Measurements from ENCODE around the gene DNAH17.

DNA sequence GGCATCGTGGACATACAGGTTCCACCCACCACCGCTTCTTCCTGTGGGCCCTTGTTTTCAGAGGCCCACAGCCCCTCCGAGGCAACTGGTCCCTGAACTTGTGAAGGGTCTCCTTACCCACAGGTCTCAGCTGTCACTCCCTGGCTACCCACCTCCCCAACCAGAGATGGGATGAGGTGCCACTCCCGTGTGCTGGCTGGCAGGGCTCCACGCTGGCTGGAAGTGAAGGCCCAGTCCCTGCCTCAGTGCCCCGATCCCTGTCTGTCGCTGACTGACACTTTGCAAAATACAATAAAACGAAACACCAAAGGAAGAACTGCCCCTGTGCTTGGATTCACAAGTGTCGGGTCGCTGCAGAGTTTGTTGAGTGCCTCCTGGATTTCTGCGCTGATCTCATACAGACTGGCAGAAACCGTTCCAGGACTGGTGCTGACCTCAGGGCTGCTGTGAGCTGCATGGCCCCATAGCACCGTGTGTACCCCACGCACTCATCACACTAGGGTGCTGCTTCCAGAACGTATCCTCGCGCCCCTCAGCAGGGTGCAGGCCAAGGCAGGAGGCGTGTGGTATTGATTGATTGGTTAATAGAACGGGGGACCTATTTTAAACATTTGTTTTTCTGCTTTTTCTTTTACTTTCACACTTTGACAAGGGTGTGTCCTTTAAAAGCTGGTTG is 141.7 kb downstream of the DNAH17 start:
- TF ChIP-seq, protein P1, sequence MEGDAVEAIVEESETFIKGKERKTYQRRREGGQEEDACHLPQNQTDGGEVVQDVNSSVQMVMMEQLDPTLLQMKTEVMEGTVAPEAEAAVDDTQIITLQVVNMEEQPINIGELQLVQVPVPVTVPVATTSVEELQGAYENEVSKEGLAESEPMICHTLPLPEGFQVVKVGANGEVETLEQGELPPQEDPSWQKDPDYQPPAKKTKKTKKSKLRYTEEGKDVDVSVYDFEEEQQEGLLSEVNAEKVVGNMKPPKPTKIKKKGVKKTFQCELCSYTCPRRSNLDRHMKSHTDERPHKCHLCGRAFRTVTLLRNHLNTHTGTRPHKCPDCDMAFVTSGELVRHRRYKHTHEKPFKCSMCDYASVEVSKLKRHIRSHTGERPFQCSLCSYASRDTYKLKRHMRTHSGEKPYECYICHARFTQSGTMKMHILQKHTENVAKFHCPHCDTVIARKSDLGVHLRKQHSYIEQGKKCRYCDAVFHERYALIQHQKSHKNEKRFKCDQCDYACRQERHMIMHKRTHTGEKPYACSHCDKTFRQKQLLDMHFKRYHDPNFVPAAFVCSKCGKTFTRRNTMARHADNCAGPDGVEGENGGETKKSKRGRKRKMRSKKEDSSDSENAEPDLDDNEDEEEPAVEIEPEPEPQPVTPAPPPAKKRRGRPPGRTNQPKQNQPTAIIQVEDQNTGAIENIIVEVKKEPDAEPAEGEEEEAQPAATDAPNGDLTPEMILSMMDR (IDR thresholded peaks at IDR 0.05): no peak
- no peak for TF ChIP-seq POLR2AphosphoS5 (IDR thresholded peaks at IDR 0.05)
